Thyroid gland (tissue), 4 donors: ENCODE results near the gene DLG1.

Experiments used
- POLR2A ChIP-seq, 2 donors: fragments of 450-650 bp; IDR thresholded peaks; one replicate each; pipeline ENCODE4 v1.6.1; 2017; ENCODE audit warnings: antibody characterized with exemption in 2 of 2, mild to moderate bottlenecking in 2 of 2, moderate library complexity in 1 of 2
- TF ChIP-seq, protein P1 (sequence below), 6 experiments: fragments of 200-600 bp in 3 of 6; fragments of 450-650 bp in 3 of 6; sonication (generic) in 3 of 6; IDR thresholded peaks; one replicate each; pipeline ENCODE4 v1.5.1; 2016 to 2019; ENCODE audit warnings: antibody characterized with exemption in 6 of 6, mild to moderate bottlenecking in 2 of 6, inconsistent platforms in 1 of 6, moderate library complexity in 1 of 6

DNA sequence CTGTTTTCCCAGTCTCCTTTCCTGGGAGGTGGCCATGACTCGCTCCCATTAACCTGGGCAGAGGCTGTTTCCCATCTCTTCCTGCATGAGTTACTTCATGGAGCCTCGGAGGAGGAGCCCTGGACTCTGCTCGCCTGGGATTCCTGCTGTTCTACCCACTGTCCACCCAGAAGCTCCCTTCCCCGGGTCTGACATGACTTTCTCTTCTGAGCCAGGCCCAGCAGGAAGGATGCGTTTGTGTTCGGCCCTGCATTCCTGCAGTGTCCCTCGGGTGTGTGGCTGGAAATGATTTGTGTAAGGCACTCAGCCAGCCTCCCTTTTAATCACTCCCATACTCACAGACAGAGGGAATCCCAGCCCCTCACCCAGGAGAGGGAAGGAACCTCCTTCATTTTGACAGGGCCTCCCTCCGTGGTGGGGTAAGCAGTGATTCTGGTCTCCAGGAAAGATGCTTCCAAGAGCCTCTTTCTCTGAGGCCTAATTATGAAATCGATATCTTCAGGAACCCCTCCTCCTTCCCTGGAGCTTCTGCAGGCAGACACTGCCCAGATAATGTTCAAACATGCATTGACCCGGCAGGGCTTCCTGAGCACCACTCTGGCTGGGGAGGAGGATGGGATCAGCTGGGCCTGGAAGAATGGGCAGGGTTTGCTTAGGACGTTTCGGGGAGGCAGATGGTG is 41.6 kb upstream of the DLG1 start:
- TF ChIP-seq, protein P1, sequence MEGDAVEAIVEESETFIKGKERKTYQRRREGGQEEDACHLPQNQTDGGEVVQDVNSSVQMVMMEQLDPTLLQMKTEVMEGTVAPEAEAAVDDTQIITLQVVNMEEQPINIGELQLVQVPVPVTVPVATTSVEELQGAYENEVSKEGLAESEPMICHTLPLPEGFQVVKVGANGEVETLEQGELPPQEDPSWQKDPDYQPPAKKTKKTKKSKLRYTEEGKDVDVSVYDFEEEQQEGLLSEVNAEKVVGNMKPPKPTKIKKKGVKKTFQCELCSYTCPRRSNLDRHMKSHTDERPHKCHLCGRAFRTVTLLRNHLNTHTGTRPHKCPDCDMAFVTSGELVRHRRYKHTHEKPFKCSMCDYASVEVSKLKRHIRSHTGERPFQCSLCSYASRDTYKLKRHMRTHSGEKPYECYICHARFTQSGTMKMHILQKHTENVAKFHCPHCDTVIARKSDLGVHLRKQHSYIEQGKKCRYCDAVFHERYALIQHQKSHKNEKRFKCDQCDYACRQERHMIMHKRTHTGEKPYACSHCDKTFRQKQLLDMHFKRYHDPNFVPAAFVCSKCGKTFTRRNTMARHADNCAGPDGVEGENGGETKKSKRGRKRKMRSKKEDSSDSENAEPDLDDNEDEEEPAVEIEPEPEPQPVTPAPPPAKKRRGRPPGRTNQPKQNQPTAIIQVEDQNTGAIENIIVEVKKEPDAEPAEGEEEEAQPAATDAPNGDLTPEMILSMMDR (IDR thresholded peaks at IDR 0.05): no peak
- TF ChIP-seq POLR2A (IDR thresholded peaks at IDR 0.05): no peak
